ENCODE measurements around the gene FAM209B.
"Not testable (repeated sequence)": the region's sequence is repeated elsewhere in the genome, so short reads cannot be mapped to it uniquely, and the experiment has no call there.

Gene FAM209B, protein sequence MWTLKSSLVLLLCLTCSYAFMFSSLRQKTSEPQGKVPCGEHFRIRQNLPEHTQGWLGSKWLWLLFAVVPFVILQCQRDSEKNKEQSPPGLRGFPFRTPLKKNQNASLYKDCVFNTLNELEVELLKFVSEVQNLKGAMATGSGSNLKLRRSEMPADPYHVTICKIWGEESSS

DNA sequence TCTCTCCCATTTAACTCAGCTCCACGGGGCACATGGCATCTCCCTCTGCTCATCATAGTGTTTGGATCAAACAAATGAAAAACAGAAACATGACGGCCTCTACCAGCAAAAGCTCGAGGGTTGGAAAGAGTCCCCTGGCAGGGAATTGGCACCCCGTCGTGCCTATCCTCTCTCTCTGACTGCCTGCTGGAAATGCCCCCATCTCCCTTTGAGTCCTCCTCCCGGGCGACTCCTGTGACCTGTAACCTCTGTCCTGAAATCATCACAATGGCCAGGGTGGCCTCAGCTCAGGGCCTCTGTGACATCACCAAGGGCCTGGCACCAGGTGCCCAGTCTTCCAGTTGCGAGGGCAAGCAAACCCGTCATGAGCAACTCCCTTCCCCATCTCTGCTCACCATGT lies at the start of gene FAM209B:
FAM209B (plus strand) TSS at position 301 of the 400 bp plus-strand sequence; CDS start at position 397, 96 bp downstream.
- DNase-seq (ENCODE audit: low read depth in 3 of 3) = not testable (repeated sequence)

DNA sequence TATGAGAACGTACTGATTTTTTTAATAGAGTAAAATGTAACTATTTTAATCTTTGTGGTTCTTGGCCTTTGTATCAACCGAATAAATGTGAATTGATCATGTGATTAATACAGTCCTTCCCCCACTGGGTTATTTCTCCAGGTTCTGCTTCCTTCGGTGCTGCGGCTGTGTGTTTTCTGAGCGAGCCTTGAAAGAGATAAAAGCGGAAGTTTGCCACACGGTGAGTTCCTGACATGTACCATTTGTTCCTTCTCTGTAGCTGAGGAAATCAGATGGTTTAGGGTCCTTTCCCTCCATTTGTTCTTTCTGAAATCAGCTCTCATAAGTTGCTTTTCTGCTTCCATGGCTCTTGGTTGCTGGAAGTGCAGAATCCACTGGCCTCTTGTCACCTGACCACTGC lies 49.1 kb upstream of the FAM209B start:
- no peak for DNase-seq (ENCODE audit: low read depth in 3 of 3)

DNA sequence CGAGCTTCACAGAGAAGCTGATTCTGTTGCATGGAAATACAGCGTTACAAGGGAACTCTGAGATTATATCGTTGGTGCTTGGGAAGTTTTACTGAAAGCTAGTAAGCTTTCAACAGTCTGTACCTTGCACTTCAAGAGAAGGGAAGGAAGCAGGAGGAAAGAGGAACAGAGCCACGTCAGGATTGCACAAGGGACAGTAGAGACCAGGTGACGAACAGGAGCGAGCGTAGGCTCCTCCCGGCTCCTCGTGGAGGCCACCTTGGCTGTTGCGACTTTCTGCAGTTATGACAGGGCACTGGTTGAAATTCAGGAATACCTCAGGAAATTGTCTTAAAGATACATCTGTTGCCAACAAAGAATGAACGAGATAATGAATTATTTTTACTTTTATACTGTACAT lies 45.8 kb upstream of the FAM209B start:
- no peak for DNase-seq (ENCODE audit: low read depth in 3 of 3)

DNA sequence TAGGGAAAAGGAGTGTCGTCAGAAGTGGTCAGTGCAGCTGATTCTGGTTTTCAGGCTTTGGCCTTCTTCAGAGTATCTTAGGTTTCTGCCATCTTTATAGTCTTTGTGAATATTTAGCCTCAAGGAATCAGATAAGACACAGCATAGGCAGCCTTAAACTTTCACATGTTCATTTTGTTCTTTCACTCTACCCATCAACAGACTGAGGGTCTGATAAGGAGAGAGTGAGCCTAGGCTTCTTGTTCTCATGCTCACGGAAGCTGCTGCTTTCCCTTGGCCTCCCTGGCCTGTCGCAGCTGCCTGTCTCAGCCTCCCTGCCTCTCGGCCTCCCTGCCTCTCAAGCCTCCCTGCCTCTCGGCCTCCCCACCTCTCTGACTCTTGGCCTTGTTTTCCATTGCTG lies 44.5 kb upstream of the FAM209B start:
- DNase-seq (ENCODE audit: low read depth in 3 of 3) = no peak

DNA sequence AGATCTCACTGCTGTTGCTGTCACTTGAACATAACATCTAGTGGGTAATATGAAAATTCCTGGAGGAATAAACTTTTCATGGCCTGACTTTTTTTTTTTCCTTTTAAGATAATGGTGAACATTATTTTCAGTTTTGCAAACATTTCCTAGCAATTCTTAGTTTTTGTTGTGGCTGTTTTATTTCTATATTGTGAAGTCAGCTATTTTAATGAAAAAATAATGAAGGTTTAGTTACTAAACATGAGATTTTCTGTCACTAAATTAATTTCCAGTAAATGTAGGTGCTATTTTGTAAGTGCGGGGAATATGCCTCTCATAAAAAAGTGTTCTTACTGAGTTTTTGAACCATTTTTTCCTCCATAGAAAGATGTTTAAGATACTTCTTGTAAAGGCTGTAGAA lies 31.9 kb upstream of the FAM209B start:
- DNase-seq (ENCODE audit: low read depth in 3 of 3) = no peak

DNA sequence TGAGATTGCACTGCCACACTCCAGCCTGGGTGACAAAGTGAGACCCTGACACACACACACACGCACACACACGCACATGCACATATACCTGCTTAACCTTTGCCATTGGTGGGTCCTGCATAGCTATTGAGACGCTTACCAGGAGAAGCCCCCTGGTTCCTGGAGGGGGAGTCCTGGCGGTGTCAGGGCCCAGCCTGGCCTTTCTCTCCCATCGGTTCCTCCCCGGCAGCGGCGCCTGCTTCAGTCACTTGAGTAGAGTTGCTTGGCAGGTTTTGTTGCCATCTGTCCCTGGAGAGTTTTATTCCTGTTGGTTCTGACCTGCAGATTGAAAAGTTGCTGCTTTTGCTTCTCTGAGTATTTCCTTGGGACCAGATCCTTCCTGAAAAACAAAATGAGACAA lies 29.1 kb upstream of the FAM209B start:
- DNase-seq (ENCODE audit: low read depth in 3 of 3) = no peak

DNA sequence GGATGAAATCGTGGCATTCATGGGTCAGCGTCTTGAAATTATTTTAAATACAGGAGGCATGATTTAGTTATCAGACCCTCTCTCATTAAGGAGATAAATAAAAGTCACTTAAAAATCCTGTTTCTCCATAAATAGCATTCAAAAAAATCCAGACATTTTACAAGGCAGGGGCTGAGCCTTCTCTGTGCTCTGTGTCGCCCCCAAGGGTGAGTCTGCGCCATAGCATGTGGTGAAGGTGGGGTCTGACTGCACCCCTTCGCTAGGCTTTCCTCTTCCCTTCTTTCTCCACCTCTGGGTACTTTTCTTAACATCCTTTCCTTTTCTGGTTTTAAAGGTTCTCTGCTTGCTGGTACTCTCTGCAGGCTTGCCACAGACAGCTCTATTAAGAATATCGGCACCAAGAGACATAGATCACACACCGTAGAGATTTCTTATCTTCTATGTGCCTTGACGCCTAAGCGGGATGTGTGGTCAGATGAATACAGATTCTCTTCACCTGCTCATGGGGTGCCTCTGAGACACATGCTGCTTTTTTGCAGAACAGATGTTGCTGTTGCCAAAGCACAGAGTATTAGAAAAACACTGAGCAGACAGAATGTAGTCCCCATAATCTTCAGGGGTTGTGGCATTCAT lies 28.6 kb upstream of the FAM209B start:
- peak in 1 of 3 donors; percentile 9 for DNase-seq (ENCODE audit: low read depth in 3 of 3)

DNA sequence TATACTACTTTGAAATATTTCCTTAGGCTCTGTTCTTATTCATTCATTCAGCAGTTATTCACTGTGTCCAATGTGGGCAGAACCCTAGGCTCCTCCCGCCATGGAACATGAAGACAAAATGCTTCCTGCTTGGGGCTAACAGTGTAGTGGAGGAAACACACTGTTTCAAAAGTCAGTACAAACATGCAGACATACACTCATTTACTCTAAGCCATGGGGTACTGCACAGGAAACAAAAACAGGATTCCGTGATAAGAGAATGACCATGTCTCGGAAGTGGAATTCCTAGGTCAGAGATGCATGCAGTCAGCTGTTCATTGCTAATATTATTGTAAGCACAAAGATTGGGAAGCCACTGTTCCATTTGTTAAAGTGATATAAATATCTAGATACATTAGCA lies 26.9 kb upstream of the FAM209B start:
- no peak for DNase-seq (ENCODE audit: low read depth in 3 of 3)

DNA sequence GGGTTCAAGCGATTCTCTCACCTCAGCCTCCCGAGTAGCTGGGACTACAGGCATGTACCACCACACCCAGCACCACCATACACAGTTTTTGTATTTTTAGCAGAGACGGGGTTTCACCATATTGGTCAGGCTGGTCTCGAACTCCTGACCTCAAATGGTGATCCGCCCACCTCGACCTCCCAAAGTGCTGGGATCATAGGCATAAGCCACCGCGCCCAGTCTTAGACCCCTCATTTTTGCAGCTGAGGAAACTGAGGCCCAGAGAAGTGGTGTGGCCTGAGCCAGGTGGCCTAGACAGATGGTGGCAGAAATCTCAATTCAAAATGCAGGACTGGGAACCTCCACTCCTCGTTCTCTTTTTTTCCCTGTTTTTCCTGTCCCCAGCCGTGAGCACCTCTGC lies 21.1 kb upstream of the FAM209B start:
- no peak for DNase-seq (ENCODE audit: low read depth in 3 of 3)

DNA sequence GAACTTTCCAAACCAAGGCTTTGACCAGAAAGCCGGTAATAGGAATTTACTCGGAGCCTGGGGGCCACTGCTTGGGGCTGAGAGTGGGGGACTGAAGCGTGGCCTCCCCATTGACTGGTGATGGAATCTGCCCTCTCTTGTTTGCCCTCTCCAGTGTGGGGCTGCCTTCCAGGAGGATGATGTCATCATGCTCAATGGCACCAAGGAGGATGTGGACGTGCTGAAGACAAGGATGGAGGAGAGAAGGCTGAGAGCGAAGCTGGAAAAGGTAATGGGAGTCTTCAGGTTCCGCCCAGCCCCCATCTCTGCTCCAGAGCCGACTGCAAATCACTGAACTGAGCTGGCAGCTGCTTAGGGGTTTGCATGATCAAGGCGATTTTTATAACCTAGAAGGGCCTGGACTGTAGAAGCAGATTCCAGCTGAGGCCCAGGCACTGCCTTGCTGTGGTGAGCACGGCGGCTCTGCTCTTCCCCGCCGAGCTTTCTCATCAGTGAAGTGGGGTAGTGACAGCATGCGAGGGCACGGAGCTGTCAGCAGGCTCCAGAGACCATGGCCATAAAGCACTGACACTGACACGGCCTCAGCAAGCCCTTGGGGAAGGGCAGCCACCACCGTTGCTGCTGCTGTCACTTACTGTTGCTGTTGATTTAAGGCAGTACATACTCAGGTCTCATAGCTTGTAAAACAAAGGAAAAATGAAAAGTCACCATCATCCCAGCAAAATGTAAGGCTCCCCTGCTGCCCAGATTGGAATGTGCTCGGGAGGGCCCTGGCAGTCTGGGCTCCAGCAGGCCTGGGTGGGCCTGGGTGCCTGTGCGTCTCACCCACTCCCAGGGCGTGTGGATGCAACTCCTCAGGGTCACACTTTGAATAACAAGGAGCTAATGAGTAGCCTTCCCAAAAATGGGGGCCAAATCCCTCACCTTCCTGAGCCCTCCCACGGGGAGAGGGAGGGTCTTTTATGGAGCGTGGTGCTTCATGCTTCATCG lies 19.6 kb upstream of the FAM209B start:
- no peak for DNase-seq (ENCODE audit: low read depth in 3 of 3)

DNA sequence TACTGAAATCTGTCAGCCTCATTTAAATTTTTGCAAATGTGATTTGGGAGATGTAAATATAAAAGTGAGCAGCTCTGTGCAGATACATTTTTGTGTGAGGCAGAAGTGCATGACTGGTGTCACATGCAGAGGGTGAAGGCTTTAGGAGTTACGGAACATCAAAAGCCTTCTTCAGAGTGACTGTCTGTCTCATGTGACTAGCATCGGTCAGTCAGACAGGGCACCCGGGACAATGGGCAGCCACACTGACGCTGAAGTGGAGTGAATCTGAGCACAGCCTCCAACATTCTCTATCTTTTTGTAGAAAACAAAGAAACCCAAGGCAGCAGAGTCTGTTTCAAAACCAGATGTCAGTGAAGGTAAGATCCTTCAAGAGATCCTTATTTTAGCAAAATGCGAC lies 16.4 kb upstream of the FAM209B start:
- DNase-seq (ENCODE audit: low read depth in 3 of 3) = no peak

DNA sequence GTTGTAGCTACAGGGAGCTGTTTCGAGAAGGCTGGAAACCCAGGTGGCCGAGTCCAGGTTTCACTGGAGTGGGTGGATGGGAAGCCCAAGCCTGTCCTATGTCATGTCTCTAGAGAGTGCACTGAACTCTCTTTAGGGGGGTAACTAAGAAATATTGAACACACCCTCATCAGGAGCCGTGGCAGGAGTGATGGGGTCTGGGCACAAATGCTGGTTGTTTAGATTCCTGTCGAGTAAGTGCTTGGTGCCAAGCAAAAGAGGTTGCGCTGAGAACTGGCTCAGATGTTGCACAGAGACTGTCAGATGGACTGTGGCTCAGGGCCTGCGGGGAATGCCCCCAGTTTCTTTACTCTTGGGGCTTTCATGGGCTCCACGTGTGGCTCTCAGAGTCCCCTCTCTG lies 15.8 kb upstream of the FAM209B start:
- DNase-seq (ENCODE audit: low read depth in 3 of 3) = no peak

DNA sequence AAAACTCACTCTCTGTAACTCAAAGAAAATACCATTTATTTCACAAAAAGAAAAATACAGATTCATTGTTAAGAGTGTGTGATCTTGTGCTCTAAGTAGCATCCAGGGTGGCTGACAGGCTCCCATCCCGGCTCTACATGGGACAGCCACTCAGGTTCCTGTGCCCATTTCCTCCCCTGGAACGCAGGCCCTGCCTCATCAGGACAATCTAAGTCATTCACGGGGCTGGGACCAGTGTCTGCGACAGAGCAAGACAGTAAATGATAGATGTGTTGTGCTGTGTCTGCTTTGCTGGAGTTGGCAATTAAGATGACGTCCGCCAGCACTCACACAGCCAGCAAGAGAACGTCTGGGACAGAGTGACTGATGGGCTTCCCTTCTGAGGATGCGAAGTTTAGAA lies 15.4 kb upstream of the FAM209B start:
- DNase-seq (ENCODE audit: low read depth in 3 of 3) = no peak

DNA sequence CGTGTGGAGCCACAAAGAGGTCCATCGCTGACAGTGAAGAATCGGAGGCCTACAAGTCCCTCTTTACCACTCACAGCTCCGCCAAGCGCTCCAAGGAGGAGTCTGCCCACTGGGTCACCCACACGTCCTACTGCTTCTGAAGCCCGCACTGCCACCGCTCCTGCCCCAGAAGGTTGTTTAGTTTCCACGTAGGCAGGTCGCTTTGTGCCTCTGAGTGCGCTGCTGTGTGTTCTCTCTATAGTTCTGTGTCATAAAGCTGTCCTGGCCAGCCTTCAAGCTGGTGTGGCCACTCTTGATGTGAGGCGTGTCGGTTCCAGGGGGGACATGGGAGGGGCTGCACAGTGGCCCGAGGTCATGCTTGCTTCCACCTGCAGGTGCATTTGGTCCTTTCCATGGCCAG lies 14.9 kb upstream of the FAM209B start:
- DNase-seq (ENCODE audit: low read depth in 3 of 3) = no peak

DNA sequence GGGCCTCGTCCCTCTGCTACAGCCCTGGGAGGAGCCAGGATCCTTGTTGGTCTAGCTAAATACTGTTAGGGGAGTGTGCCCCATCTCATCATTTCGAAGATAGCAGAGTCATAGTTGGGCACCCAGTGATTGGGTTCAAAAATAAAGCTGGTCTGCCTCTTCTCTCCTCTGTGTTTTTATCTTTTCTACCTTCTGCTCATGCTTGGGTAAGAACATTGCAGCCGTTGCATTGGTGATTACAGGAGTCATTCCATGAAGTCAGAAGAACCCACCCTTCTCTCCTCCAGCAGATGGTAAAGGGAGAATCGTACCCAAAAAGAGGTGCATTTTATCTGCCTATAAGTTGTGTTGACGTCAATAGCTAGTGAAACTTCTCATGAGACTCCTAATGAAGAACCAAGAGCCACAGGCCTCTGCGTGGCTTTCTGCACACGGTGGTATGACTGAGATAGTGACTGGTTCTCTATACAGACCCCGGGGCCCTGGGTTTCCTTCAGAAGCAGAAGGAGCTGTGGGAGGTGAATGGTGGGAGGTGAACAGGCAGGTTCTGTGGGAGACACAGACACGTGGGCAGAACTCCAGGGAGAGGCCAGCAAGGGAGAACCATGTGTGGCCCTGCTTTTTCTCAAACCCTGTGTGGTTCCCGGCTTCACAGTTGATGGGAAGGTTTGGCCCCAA lies 14.2 kb upstream of the FAM209B start:
- DNase-seq (ENCODE audit: low read depth in 3 of 3) = no peak

DNA sequence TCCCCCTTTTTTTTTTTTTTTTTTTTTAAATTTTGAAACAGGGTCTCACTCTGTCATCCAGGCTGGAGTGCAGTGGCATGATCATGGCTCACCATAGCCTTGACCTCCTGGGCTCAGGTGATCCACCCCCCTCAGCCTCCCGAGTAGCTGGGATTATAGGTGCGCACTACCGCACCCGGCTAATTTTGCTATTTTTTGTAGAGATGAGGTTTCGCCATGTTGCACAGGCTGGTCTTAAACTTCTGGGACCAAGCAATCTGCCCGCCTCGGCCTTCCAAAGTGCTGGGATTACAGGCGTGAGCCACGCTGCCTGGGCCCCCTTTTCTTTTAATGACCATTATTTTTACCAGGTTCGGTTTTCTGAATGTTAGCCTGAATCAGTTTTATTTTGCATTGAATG lies 13.5 kb upstream of the FAM209B start:
- no peak for DNase-seq (ENCODE audit: low read depth in 3 of 3)

DNA sequence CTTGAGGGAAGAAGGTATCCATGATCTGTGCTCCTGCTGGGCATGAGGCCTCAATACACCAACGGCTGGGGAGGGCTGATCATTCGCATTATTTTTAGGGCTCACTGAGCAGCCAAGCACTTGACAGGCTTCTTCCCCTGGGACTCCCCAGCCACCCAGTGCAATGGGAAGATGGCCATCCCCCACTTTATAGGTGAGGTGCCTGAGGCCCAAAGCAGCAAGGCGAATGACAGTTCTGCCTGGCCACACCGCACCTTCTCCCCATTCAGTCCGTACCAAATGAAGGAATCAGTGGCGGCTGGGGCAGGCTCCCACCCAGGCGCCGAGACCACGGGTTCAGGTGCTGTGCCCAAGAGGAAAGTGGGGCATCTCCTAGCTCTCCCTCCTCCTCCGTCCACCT lies 12.9 kb upstream of the FAM209B start:
- DNase-seq (ENCODE audit: low read depth in 3 of 3) = no peak

DNA sequence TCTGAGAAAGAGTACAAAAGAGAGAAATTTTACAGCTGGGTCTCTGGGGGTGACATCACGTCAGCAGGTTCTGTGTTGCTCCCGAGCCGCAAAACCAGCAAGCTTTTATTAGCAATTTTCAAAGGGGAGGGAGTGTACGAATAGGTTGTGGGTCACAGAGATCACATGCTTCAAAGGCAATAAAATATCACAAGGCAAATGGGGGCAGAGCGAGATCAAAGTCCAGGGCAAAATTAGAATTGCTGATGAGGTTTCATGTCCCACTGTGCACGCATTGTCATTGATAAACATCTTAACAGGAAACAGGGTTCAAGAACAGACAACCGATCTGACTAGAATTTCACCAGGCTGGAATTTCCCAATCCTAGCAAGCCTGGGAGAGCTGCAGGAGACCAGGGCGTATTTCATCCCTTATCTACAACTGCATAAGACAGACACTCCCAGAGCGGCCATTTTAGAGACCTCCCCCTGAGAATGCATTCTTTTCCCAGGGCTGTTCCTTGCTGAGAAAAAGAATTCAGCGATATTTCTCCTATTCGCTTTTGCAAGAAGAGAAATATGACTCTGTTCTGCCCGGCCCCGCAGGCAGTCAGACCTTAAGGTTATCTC lies 12.2 kb upstream of the FAM209B start:
- DNase-seq (ENCODE audit: low read depth in 3 of 3) = not testable (repeated sequence)

DNA sequence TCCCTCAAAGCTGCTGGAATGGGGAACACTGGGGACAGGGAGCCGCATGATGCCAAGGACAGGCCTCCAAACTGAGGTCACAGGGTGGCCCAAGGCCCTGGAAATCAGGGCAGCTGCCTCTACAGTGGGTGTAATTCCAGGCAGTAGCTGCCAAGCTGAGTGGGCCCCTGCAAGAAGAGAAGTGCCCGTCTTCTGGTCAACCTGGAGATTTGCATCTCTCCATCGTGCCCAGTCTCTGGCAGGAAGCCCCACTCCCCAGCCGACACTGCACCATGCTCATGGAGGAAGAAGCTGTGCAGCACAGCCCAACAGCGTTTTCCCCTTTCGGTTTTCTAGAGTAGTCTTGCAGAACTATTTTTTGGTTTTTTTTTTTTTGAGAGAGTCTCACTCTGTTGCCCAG lies 10.7 kb upstream of the FAM209B start:
- DNase-seq (ENCODE audit: low read depth in 3 of 3) = no peak

DNA sequence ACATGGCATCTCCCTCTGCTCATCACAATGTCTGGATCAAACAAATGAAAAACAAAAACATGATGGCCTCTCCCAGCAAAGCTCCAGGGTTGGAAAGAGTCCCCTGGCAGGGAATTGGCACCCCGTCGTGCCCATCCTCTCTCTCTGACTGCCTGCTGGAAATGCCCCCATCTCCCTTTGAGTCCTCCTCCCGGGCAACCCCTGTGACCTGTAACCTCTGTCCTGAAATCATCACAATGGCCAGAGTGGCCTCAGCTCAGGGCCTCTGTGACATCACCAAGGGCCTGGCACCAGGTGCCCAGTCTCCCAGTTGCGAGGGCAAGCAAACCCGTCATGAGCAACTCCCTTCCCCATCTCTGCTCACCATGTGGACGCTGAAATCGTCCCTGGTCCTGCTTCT lies 8.6 kb upstream of the FAM209B start, which contains the start of gene FAM209A:
FAM209A (plus strand) TSS at position 301 of the 400 bp plus-strand sequence; CDS start at position 366, 65 bp downstream.
- not testable (repeated sequence) for DNase-seq (ENCODE audit: low read depth in 3 of 3)

DNA sequence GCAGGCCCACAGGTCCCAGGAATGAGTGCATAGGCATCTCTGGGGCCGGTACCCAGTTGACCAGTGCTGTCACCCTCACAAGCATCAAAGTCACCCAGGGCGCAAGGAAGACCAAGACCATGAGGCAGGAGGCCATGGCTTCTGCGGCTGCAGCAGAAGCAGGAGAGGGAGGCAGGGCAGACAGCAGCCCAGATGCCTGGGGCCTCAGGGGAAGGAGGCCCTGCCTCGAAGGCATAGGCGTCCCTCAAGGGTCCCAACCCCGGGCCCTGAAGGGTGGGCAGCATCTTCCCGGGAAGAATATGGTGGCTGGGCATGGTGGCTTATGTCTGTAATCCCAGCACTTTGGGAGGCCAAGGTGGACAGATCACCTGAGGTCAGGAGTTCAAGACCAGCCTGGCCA lies 5.5 kb upstream of the FAM209B start:
- no peak for DNase-seq (ENCODE audit: low read depth in 3 of 3)

DNA sequence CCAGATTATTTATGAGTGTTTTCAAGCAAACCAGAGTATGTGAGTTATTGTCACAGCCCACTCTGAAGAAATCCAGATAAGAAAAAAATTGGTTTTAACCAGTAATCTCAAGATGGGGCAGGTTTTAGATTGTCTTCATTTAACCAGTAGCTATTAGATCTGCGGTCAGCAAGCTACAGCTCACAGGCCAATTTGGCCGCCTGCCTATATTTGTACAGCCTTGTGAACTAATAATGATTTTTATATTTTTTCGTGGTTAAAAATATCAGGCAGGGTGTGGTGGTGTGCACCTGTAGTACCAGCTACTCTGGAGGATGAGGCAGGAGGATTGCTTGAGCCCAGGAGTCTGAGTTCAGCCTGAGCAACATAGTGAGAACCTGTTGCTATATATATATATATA lies 5.0 kb downstream of the FAM209B start:
- DNase-seq (ENCODE audit: low read depth in 3 of 3) = no peak
